Measurements from ENCODE around the gene PDZK1IP1. TPM values are rescaled to one million over a fixed set of nuclear protein-coding genes. Genes with fewer than 3 reads are reported as not detected.

Gene PDZK1IP1
- total RNA-seq, 1 experiment from 2014 or later = not detected

DNA sequence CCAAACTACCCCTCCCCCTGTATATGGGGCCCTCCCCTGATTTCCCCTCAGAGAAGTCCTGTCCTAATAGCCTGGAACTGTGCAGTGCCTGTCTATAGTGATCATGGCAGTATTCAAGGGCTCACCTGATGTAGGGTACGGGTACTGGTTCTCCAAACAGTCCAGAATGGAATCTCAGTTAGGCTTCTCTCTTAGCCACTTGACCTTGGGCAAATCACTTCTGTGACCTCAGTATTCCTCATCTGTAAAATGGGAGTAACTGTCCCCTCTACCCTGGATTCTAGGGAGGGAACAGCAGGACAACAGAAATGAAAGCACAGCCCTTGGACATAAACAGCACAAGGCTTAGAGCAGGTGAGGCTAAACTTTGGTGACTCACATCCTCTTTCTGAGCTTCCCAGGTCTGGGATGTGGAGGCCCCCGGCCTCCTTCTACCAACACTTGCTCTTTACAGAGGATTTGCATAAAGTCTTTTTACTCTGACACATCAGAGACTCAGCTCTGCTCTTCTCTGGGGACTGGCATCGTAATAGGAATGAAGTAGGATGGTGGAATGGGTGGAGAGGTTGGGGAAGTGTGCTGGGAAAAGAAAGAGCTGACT is 20.0 kb upstream of the PDZK1IP1 start:
- no peak for ATAC-seq
- ChIA-PET RAD21 (ENCODE audit: low non-redundant PET in 1 of 2, low total read pairs in 2 of 2, uncharacterized antibody in 2 of 2, unreplicated experiment in 2 of 2) (no interaction called here), CTCF (no interaction called here), POLR2A (no interaction called here)
- no peak overlapping the region for H2AFZ ChIP-seq (ENCODE audit: low read depth, low read length, poor library complexity, severe bottlenecking)
- no peaks in the 10 kb centered on the region for H3K9me2 ChIP-seq (ENCODE audit: insufficient read depth)
- TF ChIP-seq SRF (IDR thresholded peaks at IDR 0.05; ENCODE audit: low read depth) = no peak
- TF ChIP-seq POLR2AphosphoS5 (IDR thresholded peaks at IDR 0.05; ENCODE audit: low read depth, low read length) = no peak
- no peak for TF ChIP-seq EZH2 (IDR thresholded peaks at IDR 0.05)
- TF ChIP-seq CEBPB (IDR thresholded peaks at IDR 0.05; ENCODE audit: low read depth) = no peak
- TF ChIP-seq ZFX (IDR thresholded peaks at IDR 0.05) = no peak
- TF ChIP-seq, protein P1, sequence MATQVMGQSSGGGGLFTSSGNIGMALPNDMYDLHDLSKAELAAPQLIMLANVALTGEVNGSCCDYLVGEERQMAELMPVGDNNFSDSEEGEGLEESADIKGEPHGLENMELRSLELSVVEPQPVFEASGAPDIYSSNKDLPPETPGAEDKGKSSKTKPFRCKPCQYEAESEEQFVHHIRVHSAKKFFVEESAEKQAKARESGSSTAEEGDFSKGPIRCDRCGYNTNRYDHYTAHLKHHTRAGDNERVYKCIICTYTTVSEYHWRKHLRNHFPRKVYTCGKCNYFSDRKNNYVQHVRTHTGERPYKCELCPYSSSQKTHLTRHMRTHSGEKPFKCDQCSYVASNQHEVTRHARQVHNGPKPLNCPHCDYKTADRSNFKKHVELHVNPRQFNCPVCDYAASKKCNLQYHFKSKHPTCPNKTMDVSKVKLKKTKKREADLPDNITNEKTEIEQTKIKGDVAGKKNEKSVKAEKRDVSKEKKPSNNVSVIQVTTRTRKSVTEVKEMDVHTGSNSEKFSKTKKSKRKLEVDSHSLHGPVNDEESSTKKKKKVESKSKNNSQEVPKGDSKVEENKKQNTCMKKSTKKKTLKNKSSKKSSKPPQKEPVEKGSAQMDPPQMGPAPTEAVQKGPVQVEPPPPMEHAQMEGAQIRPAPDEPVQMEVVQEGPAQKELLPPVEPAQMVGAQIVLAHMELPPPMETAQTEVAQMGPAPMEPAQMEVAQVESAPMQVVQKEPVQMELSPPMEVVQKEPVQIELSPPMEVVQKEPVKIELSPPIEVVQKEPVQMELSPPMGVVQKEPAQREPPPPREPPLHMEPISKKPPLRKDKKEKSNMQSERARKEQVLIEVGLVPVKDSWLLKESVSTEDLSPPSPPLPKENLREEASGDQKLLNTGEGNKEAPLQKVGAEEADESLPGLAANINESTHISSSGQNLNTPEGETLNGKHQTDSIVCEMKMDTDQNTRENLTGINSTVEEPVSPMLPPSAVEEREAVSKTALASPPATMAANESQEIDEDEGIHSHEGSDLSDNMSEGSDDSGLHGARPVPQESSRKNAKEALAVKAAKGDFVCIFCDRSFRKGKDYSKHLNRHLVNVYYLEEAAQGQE (IDR thresholded peaks at IDR 0.05; ENCODE audit: low read depth) = no peak
- no peak for TF ChIP-seq EGR1 (IDR thresholded peaks at IDR 0.05; ENCODE audit: low read depth)
- no peaks in the 10 kb centered on the region for H3K36me3 ChIP-seq (ENCODE audit: control insufficient read depth in 1 of 2, insufficient read depth in 2 of 2, low read length in 2 of 2)
- intact Hi-C loops (cut with micrococcal nuclease) = no loop called here
- H3K27ac ChIP-seq (ENCODE audit: low read depth, low read length) = no peak overlapping the region
- H3K27me3 ChIP-seq (ENCODE audit: insufficient read depth, low read length) = no peaks in the 10 kb centered on the region
- no peaks in the 10 kb centered on the region for H3K9me3 ChIP-seq (ENCODE audit: control insufficient read depth in 1 of 2, insufficient read depth in 1 of 2, low read depth in 1 of 2, low read length in 2 of 2)
- H3K9ac ChIP-seq (ENCODE audit: low read length) = no peak overlapping the region
- H3K4me1 ChIP-seq (ENCODE audit: control insufficient read depth in 1 of 2, insufficient read depth in 2 of 2, low read length in 2 of 2) = no peaks in the 10 kb centered on the region
- DNase-seq (ENCODE audit: low read depth, low spot score) = no peak
- no peaks in the 10 kb centered on the region for H4K20me1 ChIP-seq (ENCODE audit: insufficient read depth)
- BruUV-seq (replicated peaks) = no TSS peak
- H3K4me3 ChIP-seq (replicated peaks in 1 of 2; ENCODE audit: low read depth in 1 of 2, low read length in 2 of 2) = no peak overlapping the region
- H3K4me2 ChIP-seq (ENCODE audit: low read length) = no peak overlapping the region
- no peaks in the 10 kb centered on the region for H3K79me2 ChIP-seq (ENCODE audit: insufficient read depth, low read length)

DNA sequence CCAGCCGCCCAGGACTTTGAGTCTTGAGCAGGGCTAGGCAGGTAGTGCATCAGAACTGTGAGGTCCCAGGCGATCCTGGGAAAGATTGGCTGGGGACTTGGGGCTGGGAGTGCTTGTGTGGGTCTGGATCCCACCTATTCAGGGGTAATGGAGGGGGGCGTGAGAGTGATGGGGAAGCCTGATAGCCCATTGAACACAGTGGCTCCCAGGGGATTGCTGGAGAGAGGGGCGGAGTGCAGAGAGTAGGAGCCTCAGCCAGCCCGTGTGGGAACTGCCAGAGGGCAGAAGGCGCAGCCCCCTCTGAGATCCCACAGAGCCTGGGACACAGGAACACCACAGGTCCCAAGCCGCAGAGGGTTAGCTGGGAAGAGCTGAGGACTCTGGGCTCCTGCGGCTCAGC is 19.3 kb upstream of the PDZK1IP1 start:
- Histone ChIP-seq H3K4me2 (ENCODE audit: low read length) (no peak overlapping the region), H3K4me3 (replicated peaks in 1 of 2; ENCODE audit: low read depth in 1 of 2, low read length in 2 of 2) (no peak overlapping the region), H4K20me1 (ENCODE audit: insufficient read depth) (no peaks in the 10 kb centered on the region), H3K9me2 (ENCODE audit: insufficient read depth) (no peaks in the 10 kb centered on the region), H3K79me2 (ENCODE audit: insufficient read depth, low read length) (no peaks in the 10 kb centered on the region), H2AFZ (ENCODE audit: low read depth, low read length, poor library complexity, severe bottlenecking) (no peak overlapping the region), H3K9me3 (ENCODE audit: control insufficient read depth in 1 of 2, insufficient read depth in 1 of 2, low read depth in 1 of 2, low read length in 2 of 2) (no peaks in the 10 kb centered on the region), H3K36me3 (ENCODE audit: control insufficient read depth in 1 of 2, insufficient read depth in 2 of 2, low read length in 2 of 2) (no peaks in the 10 kb centered on the region), H3K27me3 (ENCODE audit: insufficient read depth, low read length) (no peaks in the 10 kb centered on the region), H3K9ac (ENCODE audit: low read length) (no peak overlapping the region), H3K4me1 (ENCODE audit: control insufficient read depth in 1 of 2, insufficient read depth in 2 of 2, low read length in 2 of 2) (no peaks in the 10 kb centered on the region), H3K27ac (ENCODE audit: low read depth, low read length) (no peak overlapping the region)
- BruUV-seq (replicated peaks) = no TSS peak
- ChIA-PET CTCF (no interaction called here), POLR2A (no interaction called here), RAD21 (ENCODE audit: low non-redundant PET in 1 of 2, low total read pairs in 2 of 2, uncharacterized antibody in 2 of 2, unreplicated experiment in 2 of 2) (no interaction called here)
- DNase-seq (ENCODE audit: low read depth, low spot score) (no peak), ATAC-seq (no peak)
- intact Hi-C loops (cut with micrococcal nuclease) = no loop called here
- TF ChIP-seq TCF7L2 (IDR thresholded peaks at IDR 0.05; ENCODE audit: borderline replicate concordance, extremely low read depth, insufficient read depth, insufficient read length) (no peak), EZH2phosphoT487 (IDR thresholded peaks at IDR 0.05; ENCODE audit: borderline replicate concordance) (no peak), JUND (IDR thresholded peaks at IDR 0.05) (no peak), ELF1 (IDR thresholded peaks at IDR 0.05; ENCODE audit: borderline replicate concordance, low read depth) (no peak), FOSL1 (IDR thresholded peaks at IDR 0.05; ENCODE audit: low read depth) (no peak), CBX3 (IDR thresholded peaks at IDR 0.05; ENCODE audit: low read depth) (no peak), EGR1 (IDR thresholded peaks at IDR 0.05; ENCODE audit: low read depth) (no peak), CEBPB (IDR thresholded peaks at IDR 0.05; ENCODE audit: low read depth) (no peak), YY1 (IDR thresholded peaks at IDR 0.05; ENCODE audit: extremely low read depth, insufficient replicate concordance, low read depth, low read length) (no peak)
- TF ChIP-seq, protein P2, sequence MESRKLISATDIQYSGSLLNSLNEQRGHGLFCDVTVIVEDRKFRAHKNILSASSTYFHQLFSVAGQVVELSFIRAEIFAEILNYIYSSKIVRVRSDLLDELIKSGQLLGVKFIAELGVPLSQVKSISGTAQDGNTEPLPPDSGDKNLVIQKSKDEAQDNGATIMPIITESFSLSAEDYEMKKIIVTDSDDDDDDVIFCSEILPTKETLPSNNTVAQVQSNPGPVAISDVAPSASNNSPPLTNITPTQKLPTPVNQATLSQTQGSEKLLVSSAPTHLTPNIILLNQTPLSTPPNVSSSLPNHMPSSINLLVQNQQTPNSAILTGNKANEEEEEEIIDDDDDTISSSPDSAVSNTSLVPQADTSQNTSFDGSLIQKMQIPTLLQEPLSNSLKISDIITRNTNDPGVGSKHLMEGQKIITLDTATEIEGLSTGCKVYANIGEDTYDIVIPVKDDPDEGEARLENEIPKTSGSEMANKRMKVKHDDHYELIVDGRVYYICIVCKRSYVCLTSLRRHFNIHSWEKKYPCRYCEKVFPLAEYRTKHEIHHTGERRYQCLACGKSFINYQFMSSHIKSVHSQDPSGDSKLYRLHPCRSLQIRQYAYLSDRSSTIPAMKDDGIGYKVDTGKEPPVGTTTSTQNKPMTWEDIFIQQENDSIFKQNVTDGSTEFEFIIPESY (IDR thresholded peaks at IDR 0.05; ENCODE audit: extremely low read depth, insufficient replicate concordance, low read length) = no peak

All from HCT116 (cell line).